Kidney (tissue), 14 donors: ENCODE measurements around the gene C11orf98. TPM values are rescaled to one million over a fixed set of nuclear protein-coding genes. Genes with fewer than 3 reads are reported as not detected.

Experiments
- DNase-seq, 5 donors: peaks; one replicate each; pipeline ENCODE4 v3.0.0-alpha.2; 2013 to 2020
- FAIRE-seq: peaks from 2 replicates; lab custom pipeline; 2012; peaks lifted over from hg19 to GRCh38; lab: Jason Lieb, UNC
- H3K27ac ChIP-seq, 2 donors: one replicate each; pipeline ENCODE4 v1.7.0; 2013; ENCODE audit warnings: low read depth in 2 of 2, low read length in 2 of 2, inconsistent platforms in 1 of 2
- H3K27me3 ChIP-seq: one replicate; pipeline ENCODE4 v1.7.1; 2013; ENCODE audit warnings: low read length, inconsistent platforms; ENCODE audit not compliant: control insufficient read depth, insufficient read depth
- H3K36me3 ChIP-seq, 3 donors: one replicate each; pipeline versions ENCODE4 v1.7.0 to v1.7.1; 2013; ENCODE audit warnings: low read length in 3 of 3, control low read depth in 1 of 3, inconsistent platforms in 1 of 3; ENCODE audit not compliant: insufficient read depth in 3 of 3, control insufficient read depth in 2 of 3
- H3K4me1 ChIP-seq, 3 donors: one replicate each; pipeline versions ENCODE4 v1.7.0 to v1.7.1; 2013; ENCODE audit warnings: low read length in 3 of 3, inconsistent platforms in 1 of 3, low read depth in 1 of 3; ENCODE audit not compliant: control insufficient read depth in 2 of 3, insufficient read depth in 2 of 3
- H3K4me3 ChIP-seq, 3 donors: one replicate each; pipeline versions ENCODE4 v1.7.0 to v1.8.1; 2013; ENCODE audit warnings: low read length in 3 of 3, control low read depth in 1 of 3, inconsistent platforms in 1 of 3
- H3K9ac ChIP-seq, 3 donors: one replicate each; pipeline versions ENCODE4 v1.7.0 to v1.7.1; 2013; ENCODE audit warnings: low read length in 3 of 3, control low read depth in 1 of 3, inconsistent platforms in 1 of 3
- H3K9me3 ChIP-seq, 3 donors: one replicate each; pipeline versions ENCODE4 v1.7.0 to v1.7.1; 2013; ENCODE audit warnings: low read length in 3 of 3, control low read depth in 1 of 3, inconsistent platforms in 1 of 3; ENCODE audit not compliant: control insufficient read depth in 2 of 3, insufficient read depth in 1 of 3
- intact Hi-C: fragments of 100-400 bp; cut with DNase I; formaldehyde crosslinking; loops from one replicate; pipeline ENCODE4 v1.11.1; 2022
- polyA plus RNA-seq: library from polyadenylated mRNA; stranded (reverse); fragments of 350-450 nt; fragmentation: Illumina TruSeq; extraction: RNeasy Lipid Tissue Mini Kit (QIAGEN cat#74804); gene quantifications from one replicate; pipeline ENCODE4 v1.2.3, GENCODE V29; 2014; ENCODE audit warnings: low read depth, low replicate concordance; ENCODE audit not compliant: insufficient read depth
- total RNA-seq: library from RNA; stranded (reverse); fragmentation: NEBNext Ultra II Directional; extraction: Animal tissue kit (Norgen Biotek cat#: 25700); gene quantifications from one replicate; pipeline ENCODE4 v1.2.1, GENCODE V29; 2021
- TF ChIP-seq, protein P1 (sequence below): IDR thresholded peaks from 3 replicates; pipeline ENCODE4 v1.5.1; 2012; ENCODE audit warnings: mild to moderate bottlenecking, moderate library complexity, borderline replicate concordance; ENCODE audit not compliant: insufficient read depth; ENCODE audit errors: extremely low read depth
- donor health status: control.
- donor health status: control.
- donor health status: control.
- donor health status: control.
- donor health status: control.
- donor health status: DM: yes; HTN: yes; CAD: no.
- donor health status: Normal renal cell carcinoma (clear cell type).

C11orf98 gene
- total and polyA plus RNA-seq, 2 donors from 2014 or later = 44.5 to 138 TPM

DNA sequence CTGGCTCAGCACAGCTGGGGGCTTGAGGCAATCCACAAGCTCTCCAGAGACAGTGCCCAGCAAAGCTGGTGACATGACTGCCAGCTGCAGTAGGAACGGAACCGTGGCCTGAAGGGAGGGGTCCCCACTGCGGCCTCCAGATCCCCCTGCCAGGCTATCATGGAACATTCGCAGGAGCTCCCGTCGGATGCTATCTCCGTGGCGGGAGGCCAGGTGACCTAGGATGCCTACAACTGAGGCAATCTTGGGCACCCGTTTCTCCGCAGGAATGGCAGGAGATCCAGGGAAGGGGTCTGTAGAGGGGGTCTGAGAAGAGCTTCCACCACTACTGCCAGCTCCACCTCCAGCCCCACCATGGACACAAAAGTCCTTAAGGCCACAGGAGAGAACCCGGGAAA lies 16.0 kb downstream of the C11orf98 start:
- FAIRE-seq (no peak), DNase-seq (no peak)
- H3K36me3 ChIP-seq = peaks cover 0 to 24% (median 5%) of the 10 kb centered on the region in 3 donors
- intact Hi-C loops = no loop called here
- no peak overlapping the region for H3K27ac ChIP-seq
- no peaks in the 10 kb centered on the region for H3K9me3 ChIP-seq
- H3K4me1 ChIP-seq = peaks cover 0 to 20% (median 7%) of the 10 kb centered on the region in 3 donors
- no peaks in the 10 kb centered on the region for H3K27me3 ChIP-seq
- TF ChIP-seq, protein P1, sequence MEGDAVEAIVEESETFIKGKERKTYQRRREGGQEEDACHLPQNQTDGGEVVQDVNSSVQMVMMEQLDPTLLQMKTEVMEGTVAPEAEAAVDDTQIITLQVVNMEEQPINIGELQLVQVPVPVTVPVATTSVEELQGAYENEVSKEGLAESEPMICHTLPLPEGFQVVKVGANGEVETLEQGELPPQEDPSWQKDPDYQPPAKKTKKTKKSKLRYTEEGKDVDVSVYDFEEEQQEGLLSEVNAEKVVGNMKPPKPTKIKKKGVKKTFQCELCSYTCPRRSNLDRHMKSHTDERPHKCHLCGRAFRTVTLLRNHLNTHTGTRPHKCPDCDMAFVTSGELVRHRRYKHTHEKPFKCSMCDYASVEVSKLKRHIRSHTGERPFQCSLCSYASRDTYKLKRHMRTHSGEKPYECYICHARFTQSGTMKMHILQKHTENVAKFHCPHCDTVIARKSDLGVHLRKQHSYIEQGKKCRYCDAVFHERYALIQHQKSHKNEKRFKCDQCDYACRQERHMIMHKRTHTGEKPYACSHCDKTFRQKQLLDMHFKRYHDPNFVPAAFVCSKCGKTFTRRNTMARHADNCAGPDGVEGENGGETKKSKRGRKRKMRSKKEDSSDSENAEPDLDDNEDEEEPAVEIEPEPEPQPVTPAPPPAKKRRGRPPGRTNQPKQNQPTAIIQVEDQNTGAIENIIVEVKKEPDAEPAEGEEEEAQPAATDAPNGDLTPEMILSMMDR = no peak
- H3K9ac ChIP-seq = no peak overlapping the region
- no peak overlapping the region for H3K4me3 ChIP-seq

DNA sequence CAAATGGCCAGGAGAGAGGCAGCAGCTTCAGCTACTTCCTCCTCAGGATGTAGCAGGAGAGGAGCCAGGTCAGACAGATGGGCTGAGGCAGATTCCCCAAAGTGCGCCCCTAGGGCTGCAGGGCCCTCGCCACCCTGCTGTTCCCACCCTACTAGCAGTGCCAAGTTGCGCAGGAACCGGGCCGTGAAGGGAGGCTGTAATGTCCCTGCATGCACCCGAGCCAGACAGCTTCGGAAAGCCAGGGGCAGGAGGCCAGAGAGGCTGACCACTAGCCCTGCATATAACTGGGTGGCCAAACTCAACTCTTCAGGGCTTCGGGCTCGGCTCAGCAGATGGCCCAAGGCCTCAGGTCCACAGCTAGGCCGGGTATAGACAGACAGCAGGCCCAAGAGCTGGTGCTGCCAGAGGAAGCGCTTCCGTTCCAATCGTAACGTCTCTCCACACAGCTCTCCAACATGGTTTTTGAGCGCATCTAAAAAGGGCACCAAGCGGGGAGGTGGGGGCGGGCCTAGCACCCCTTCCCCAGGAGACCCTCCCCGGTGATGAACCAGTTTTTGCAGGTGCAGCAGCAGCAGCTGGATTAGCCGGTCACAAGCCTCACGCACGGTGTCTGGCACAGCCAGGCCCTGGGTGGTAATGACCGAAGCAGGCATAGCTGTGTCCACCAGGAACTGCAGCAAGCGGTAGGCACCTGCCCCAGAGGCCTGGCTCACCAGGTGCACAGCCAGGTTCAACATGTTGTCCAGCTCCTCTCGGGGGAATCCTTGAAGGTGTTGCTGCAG lies 16.6 kb downstream of the C11orf98 start:
- Histone ChIP-seq H3K27me3 (no peaks in the 10 kb centered on the region), H3K36me3 (peaks cover 0 to 26% (median 5%) of the 10 kb centered on the region in 3 donors), H3K4me3 (no peak overlapping the region), H3K9me3 (no peaks in the 10 kb centered on the region), H3K27ac (no peak overlapping the region), H3K9ac (no peak overlapping the region), H3K4me1 (peaks cover 0 to 20% (median 7%) of the 10 kb centered on the region in 3 donors)
- TF ChIP-seq, protein P1 = no peak
- DNase-seq (no peak), FAIRE-seq (no peak)
- intact Hi-C loops = no loop called here

DNA sequence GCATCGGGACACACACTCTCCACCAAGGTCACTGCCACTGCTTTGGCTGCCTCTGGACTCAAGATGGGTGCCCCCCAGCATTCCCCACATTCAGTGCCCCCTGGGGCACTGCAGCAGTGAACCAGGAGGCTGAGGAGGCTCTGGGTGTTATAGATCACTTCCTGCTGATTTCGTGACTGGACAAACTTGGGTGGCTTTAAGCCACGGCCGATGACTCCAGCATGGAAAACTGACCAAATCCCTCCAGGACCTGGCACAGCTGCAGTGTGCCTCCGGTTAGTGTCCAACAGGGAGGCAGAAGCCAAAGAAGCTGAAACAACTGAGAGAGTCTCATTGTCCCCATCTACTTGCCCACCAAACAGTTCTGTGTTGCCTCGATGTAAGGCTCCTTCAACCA lies 17.4 kb downstream of the C11orf98 start:
- Histone ChIP-seq H3K9ac (no peak overlapping the region), H3K9me3 (no peaks in the 10 kb centered on the region), H3K4me1 (peaks cover 0 to 20% (median 7%) of the 10 kb centered on the region in 3 donors), H3K36me3 (peaks cover 0 to 30% (median 5%) of the 10 kb centered on the region in 3 donors), H3K27ac (no peak overlapping the region), H3K4me3 (no peak overlapping the region), H3K27me3 (no peaks in the 10 kb centered on the region)
- DNase-seq (no peak), FAIRE-seq (no peak)
- TF ChIP-seq, protein P1 = no peak
- intact Hi-C loops = no loop called here
